ENCODE measurements around the gene ACMSD. TPM values are rescaled to one million over a fixed set of nuclear protein-coding genes. Genes with fewer than 3 reads are reported as not detected.
"Not testable (repeated sequence)": the region's sequence is repeated elsewhere in the genome, so short reads cannot be mapped to it uniquely, and the experiment has no call there.

The ACMSD gene
- total RNA-seq, 2 donors from 2014 or later: not detected

- H3K27me3 ChIP-seq: no peaks in the 10 kb centered on the region
- no peaks in the 10 kb centered on the region for H3K36me3 ChIP-seq
- intact Hi-C loops (cut with DNase I): no loop called here
- no peak for TF ChIP-seq CTCF (IDR thresholded peaks at IDR 0.05)
- DNase-seq: no peak
- no peaks in the 10 kb centered on the region for H3K4me1 ChIP-seq
- H3K27ac ChIP-seq: no peak overlapping the region
- no peaks in the 10 kb centered on the region for H3K9me3 ChIP-seq
- no peak overlapping the region for H3K9ac ChIP-seq (ENCODE audit: low read depth in 2 of 2, low read length in 2 of 2)
- H3K4me3 ChIP-seq: no peak overlapping the region
Observed at GRCh38 chr2:134905168-134905567, 66.8 kb downstream of the ACMSD start.

- Histone ChIP-seq H3K9ac (ENCODE audit: low read depth in 2 of 2, low read length in 2 of 2) (no peak overlapping the region), H3K9me3 (no peaks in the 10 kb centered on the region), H3K27me3 (no peaks in the 10 kb centered on the region), H3K27ac (no peak overlapping the region), H3K4me3 (no peak overlapping the region), H3K4me1 (no peaks in the 10 kb centered on the region), H3K36me3 (no peaks in the 10 kb centered on the region)
- DNase-seq: no peak
- TF ChIP-seq CTCF (IDR thresholded peaks at IDR 0.05): no peak
- intact Hi-C loops (cut with DNase I): no loop called here
Observed at GRCh38 chr2:134906726-134907125, 68.3 kb downstream of the ACMSD start.

GRCh38 chr2:134907441-134908116, 69.2 kb downstream of the ACMSD start:
- H3K36me3 ChIP-seq; H3K4me3 ChIP-seq; H3K4me1 ChIP-seq; H3K27me3 ChIP-seq; H3K9ac ChIP-seq (ENCODE audit: low read depth in 2 of 2, low read length in 2 of 2); H3K9me3 ChIP-seq; DNase-seq; H3K27ac ChIP-seq; intact Hi-C loops (cut with DNase I): not testable (repeated sequence)

GRCh38 chr2:134910763-134911399, 72.5 kb downstream of the ACMSD start:
- intact Hi-C loops (cut with DNase I): loop anchor here (10.0 kb wide), 1 partner anchor 456 kb away; no protein-coding TSS in a partner anchor

GRCh38 chr2:134911400-134911785, 73.0 kb downstream of the ACMSD start:
- Histone ChIP-seq H3K27me3 (no peaks in the 10 kb centered on the region), H3K4me3 (no peak overlapping the region), H3K9me3 (no peaks in the 10 kb centered on the region), H3K4me1 (no peaks in the 10 kb centered on the region), H3K9ac (ENCODE audit: low read depth in 2 of 2, low read length in 2 of 2) (no peak overlapping the region), H3K27ac (no peak overlapping the region), H3K36me3 (no peaks in the 10 kb centered on the region)
- DNase-seq: no peak
- TF ChIP-seq CTCF (IDR thresholded peaks at IDR 0.05): no peak
- intact Hi-C loops (cut with DNase I): loop anchor here (10.0 kb wide), 1 partner anchor 457 kb away; no protein-coding TSS in a partner anchor

More at GRCh38 chr2:134910763-134911399, 72.5 kb downstream of the ACMSD start:
- no peak for DNase-seq
- Histone ChIP-seq H3K27ac (no peak overlapping the region), H3K36me3 (no peaks in the 10 kb centered on the region), H3K4me1 (no peaks in the 10 kb centered on the region), H3K9ac (ENCODE audit: low read depth in 2 of 2, low read length in 2 of 2) (no peak overlapping the region), H3K9me3 (no peaks in the 10 kb centered on the region), H3K4me3 (no peak overlapping the region), H3K27me3 (no peaks in the 10 kb centered on the region)
- TF ChIP-seq CTCF (IDR thresholded peaks at IDR 0.05): no peak

- H3K27ac ChIP-seq: no peak overlapping the region
- no peak for DNase-seq
- intact Hi-C loops (cut with DNase I): loop anchor here (10.0 kb wide), 1 partner anchor 458 kb away; no protein-coding TSS in a partner anchor
- no peaks in the 10 kb centered on the region for H3K27me3 ChIP-seq
- H3K4me3 ChIP-seq: no peak overlapping the region
- no peaks in the 10 kb centered on the region for H3K36me3 ChIP-seq
- no peaks in the 10 kb centered on the region for H3K4me1 ChIP-seq
- no peaks in the 10 kb centered on the region for H3K9me3 ChIP-seq
- H3K9ac ChIP-seq (ENCODE audit: low read depth in 2 of 2, low read length in 2 of 2): no peak overlapping the region
- no peak for TF ChIP-seq CTCF (IDR thresholded peaks at IDR 0.05)
Observed at GRCh38 chr2:134912361-134912760, 73.9 kb downstream of the ACMSD start.
